ENCODE measurements around the gene PIP4K2B.

GRCh38 chr17:38748892-38749222, 50.5 kb downstream of the PIP4K2B start:
- no peak for TF ChIP-seq CTCF (IDR thresholded peaks at IDR 0.05)
- no peak for TF ChIP-seq EP300 (IDR thresholded peaks at IDR 0.05)
- no peak for TF ChIP-seq POLR2A (IDR thresholded peaks at IDR 0.05)
